GM13977 (cell line): ENCODE results near the gene MCRIP2.

ENCODE experiments used
- DNase-seq: peaks from one replicate; pipeline ENCODE4 v3.0.0; 2012; ENCODE audit warnings: low spot score
- in situ Hi-C: fragments of 300-500 bp; cut with MboI; formaldehyde crosslinking; loops from one replicate; pipeline ENCODE4 v1.12.0; 2022; ENCODE audit warnings: low sequenced_read_pairs, low pct_unique_long_range_greater_than_20kb, mixed read lengths, inconsistent platforms; ENCODE audit not compliant: unreplicated experiment
- TF ChIP-seq, protein P1 (sequence below): IDR thresholded peaks from 2 replicates; pipeline ENCODE4 v1.5.1; 2012; ENCODE audit warnings: mild to moderate bottlenecking, control low read depth; ENCODE audit not compliant: insufficient read depth; ENCODE audit errors: extremely low read depth, missing control alignments

MCRIP2 gene, protein sequence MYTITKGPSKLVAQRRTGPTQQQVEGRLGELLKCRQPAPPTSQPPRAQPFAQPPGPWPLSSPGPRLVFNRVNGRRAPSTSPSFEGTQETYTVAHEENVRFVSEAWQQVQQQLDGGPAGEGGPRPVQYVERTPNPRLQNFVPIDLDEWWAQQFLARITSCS

DNA sequence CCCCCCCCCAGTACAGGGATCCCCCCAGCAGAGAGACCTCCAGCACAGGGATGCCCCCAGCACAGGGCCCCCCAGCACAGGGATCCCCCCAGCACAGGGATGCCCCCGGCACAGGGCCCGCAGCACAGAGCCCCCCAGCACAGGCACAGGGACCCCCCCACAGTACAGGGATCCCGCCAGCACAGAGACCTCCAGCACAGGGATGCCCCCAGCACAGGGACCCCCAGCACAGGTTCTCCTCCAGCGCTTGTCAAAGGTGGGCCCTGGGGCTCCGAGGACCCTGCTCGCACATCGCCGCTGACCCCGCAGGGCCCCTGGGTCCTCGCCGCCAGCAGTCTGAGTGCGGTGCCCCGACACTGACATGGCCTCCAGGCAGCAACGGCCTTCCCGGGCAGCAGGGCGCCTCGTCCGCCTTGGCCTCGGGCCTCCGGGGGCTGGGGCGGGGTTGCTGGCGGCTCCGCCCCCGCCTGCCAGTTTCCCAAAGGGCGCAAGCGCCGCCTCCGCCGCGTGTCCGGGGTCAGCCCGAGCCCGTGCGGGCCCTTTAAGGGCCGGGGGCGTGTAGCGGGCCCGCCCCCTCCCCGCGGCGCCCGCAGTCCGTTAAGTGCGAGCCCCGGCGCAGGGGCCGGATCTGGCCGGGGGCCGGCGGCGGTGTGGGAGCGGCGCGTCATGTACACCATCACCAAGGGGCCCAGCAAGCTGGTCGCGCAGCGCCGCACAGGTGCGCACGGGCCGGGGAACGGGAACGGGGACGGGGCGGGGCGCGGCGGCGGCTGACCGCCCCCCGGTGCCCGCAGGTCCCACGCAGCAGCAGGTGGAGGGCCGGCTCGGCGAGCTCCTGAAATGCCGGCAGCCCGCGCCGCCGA lies at the start of gene MCRIP2:
Gene MCRIP2, plus strand, starts transcription at position 503 of the 863 bp plus-strand sequence. Its CDS starts 164 bp downstream, at position 667.
- TF ChIP-seq, protein P1, sequence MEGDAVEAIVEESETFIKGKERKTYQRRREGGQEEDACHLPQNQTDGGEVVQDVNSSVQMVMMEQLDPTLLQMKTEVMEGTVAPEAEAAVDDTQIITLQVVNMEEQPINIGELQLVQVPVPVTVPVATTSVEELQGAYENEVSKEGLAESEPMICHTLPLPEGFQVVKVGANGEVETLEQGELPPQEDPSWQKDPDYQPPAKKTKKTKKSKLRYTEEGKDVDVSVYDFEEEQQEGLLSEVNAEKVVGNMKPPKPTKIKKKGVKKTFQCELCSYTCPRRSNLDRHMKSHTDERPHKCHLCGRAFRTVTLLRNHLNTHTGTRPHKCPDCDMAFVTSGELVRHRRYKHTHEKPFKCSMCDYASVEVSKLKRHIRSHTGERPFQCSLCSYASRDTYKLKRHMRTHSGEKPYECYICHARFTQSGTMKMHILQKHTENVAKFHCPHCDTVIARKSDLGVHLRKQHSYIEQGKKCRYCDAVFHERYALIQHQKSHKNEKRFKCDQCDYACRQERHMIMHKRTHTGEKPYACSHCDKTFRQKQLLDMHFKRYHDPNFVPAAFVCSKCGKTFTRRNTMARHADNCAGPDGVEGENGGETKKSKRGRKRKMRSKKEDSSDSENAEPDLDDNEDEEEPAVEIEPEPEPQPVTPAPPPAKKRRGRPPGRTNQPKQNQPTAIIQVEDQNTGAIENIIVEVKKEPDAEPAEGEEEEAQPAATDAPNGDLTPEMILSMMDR: no peak
- in situ Hi-C loops: no loop called here

DNA sequence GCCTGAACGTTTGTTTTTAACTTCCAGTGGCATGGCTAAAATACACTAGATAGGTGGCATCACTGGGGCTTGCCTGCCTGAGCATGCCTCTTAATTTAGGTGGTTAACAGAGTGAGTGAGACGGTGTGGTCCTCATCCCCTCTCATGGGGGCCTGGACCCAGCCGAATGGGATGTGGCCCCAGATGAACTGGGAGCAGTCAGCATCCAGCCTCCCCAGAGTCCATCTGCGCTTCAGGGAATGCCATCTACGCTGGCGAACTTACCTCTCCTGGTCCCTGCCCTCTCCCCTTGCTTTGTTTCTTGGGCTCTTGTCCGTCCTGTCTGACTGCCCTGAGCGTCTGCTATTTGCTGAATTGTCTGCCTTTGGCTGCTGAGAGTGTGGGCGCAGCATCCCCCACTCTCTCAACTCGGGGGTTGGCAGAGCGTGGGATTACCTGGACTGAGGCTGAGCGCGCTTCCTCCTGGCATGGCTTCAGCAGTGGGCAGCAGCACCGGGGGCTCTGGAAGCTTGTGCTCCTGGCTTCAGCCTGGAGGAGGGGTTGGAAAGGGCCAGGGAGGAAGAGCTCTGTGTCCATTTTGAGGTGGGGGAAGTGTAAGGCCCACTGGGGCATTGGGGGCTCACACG lies 49.6 kb upstream of the MCRIP2 start:
- no peak for DNase-seq
- TF ChIP-seq, protein P1: no peak
- in situ Hi-C loops: no loop called here

More for the DNA sequence above, at the start of gene MCRIP2:
- DNase-seq: peak; percentile 96

DNA sequence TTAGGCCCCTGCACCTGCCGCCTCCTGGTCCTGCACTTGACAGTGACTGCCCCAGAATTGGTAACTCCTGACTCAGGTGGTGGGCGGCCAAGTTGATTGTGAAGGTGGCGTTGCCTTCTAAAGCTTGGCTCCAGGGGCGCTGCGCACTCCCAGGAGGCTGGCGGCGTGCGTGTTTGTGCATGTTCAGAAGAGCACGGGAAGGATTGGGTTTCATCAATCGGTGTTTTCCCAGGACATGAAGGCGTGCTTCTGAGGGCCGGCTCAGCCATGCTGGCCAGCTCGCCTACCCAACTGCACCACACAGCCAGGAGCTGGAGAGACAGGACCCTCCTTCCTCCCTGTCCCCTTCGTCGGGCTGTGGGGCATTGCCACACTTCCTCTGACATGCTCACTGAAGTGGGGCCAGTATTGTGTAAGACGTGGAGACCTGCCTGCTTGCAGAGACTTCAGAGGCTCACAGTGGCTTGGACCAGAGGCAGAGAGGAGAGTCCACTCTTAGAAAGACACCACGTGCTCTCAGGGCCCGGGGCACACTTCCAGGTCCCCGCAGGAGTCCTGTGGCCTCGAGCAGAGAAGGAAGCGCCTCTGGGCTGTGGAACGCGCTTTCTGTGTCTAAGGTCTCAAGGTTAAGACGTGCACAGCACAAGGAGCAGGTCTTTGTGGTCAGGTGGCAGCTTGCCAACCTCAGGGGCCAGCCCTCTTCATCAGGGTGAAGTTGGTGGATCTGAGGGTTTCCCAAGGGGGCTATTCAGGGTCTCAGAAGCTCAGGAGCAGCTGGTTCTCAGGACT lies 48.9 kb upstream of the MCRIP2 start:
- in situ Hi-C loops: no loop called here
- DNase-seq: no peak
- TF ChIP-seq, protein P1: no peak

DNA sequence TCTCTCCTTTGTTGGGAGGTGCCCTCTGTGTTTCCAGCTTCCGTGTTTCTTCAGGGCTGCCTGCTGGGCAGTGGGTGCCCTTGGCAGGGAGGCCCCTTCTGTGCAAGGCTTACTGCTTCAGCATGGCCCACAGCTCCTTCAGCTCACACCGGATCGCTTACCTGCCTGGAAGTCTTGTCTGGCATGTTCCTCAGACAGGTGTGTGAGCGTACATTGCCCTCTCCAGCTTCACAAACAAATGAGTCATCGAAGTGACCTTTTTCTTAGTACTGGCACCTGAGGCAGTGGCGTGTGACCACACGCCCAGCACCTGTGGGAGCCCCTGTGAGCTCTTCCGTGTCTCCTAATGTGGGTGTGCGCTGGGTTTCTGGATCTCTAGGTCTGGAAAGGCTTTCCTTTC lies 48.2 kb upstream of the MCRIP2 start:
- in situ Hi-C loops: no loop called here
- TF ChIP-seq, protein P1: no peak
- no peak for DNase-seq

DNA sequence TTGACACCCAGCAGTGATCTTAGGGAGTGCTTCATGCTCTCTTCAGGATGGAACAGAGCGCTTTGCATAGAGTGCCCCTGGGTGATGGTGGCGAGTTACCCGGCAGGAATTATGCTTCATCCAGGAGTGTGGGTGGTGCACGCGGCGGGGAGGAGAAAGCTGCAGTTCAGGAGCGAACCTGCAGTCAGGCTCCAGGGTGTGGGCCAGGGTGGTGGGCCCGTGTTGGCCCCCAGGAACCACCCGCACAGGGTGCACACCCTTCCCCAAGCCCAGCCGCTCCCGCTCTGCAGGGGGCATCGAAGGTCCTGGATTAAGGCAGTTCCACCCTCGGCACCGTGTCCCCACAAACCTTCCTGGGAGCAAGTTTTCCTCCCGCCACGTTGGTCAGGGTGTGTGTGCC lies 47.8 kb upstream of the MCRIP2 start:
- TF ChIP-seq, protein P1: no peak
- in situ Hi-C loops: no loop called here
- no peak for DNase-seq

DNA sequence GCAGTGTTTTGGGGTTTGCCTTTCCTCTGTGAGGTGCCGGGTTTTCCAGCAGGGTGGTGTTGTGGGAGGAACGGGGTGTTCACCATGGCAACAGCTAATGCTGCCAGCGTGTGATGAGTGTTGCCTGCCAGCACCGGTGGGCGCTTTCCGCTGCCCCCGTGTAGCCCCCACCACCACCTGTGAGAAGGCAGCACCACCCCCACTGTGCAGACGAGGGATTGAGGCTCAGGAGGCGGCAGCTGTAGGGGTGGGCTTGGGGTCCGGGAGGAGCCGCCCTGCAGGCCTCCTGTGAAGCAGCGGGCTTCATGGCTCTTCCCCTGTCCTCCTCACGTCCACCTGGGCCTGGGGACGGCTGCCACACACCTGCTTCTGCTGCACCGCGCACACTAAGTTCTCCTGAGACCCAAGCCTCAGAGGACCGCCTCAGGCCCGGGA lies 46.5 kb upstream of the MCRIP2 start:
- in situ Hi-C loops: no loop called here
- TF ChIP-seq, protein P1: no peak
- DNase-seq: no peak
